K562 (cell line): ENCODE data around the gene ERF. TPM values are rescaled to one million over a fixed set of nuclear protein-coding genes. Genes with fewer than 3 reads are reported as not detected.

Source experiments
- ATAC-seq: fragments of 200-7000 bp; cut with Tn5 transposase; 3 replicates; pipeline ENCODE4 v1.9.1; 2020; ENCODE audit warnings: moderate library complexity
- BruUV-seq: library from RNA; stranded (reverse); fragments of 400-500 nt; replicated peaks from 2 replicates; lab custom pipeline; 2021; lab: Mats Ljungman, UMichigan
- CTCF ChIA-PET: fragments of 300-600 bp; formaldehyde crosslinking; extraction: SDS; loops from one replicate; lab custom pipeline; 2021; ENCODE audit warnings: low intra/inter-chr PET ratio; lab: Yijun Ruan, JAX
- POLR2A ChIA-PET: fragments of 300-600, 350-650 bp; sonication (Branson Sonifier 250); formaldehyde crosslinking; extraction: SDS; loops from one replicate; lab custom pipeline; 2021; ENCODE audit warnings: antibody characterized with exemption, inconsistent platforms; lab: Yijun Ruan, JAX
- DNase-seq, 4 experiments: peaks; one replicate each; pipeline versions ENCODE4 v3.0.0 to v3.0.0-alpha.2; 2011 to 2018; ENCODE audit warnings: low spot score in 3 of 4, mixed read lengths in 3 of 4; ENCODE audit errors: extremely low read depth in 1 of 4
- FAIRE-seq: peaks from 2 replicates; lab custom pipeline; 2011; peaks lifted over from hg19 to GRCh38; lab: Jason Lieb, UNC
- H2AFZ ChIP-seq: 2 replicates; pipeline ENCODE4 v1.6.0; 2011; ENCODE audit warnings: low read depth, low read length, control low read depth, inconsistent platforms
- H3K27ac ChIP-seq: fragments of 200-600 bp; 3 replicates; pipeline ENCODE4 v1.8.0; 2011; ENCODE audit warnings: low read depth, mild to moderate bottlenecking, control low read depth, inconsistent platforms, low read length, moderate library complexity, mixed read lengths; ENCODE audit errors: extremely low read depth
- H3K27me3 ChIP-seq, 2 experiments: fragments of 300-600 bp in 1 of 2; 2 replicates in 1 of 2; 3 replicates in 1 of 2; pipeline versions ENCODE4 v1.6.0 to v1.8.0; 2011; ENCODE audit warnings: inconsistent platforms in 2 of 2, low read length in 2 of 2, mild to moderate bottlenecking in 1 of 2, mixed read lengths in 1 of 2, moderate library complexity in 1 of 2; ENCODE audit not compliant: control insufficient read depth in 2 of 2, insufficient read depth in 2 of 2
- H3K36me3 ChIP-seq: fragments of 300-600 bp; 3 replicates; pipeline ENCODE4 v1.8.0; 2011; ENCODE audit warnings: mild to moderate bottlenecking, low read length, inconsistent platforms; ENCODE audit not compliant: control insufficient read depth, insufficient read depth
- H3K4me1 ChIP-seq, 2 experiments: fragments of 200-600 bp in 1 of 2; replicated peaks in 1 of 2; 2 replicates in 1 of 2; 3 replicates in 1 of 2; pipeline versions ENCODE4 v1.5.1 to v1.8.0; 2011; ENCODE audit warnings: inconsistent platforms in 2 of 2, low read length in 2 of 2, mild to moderate bottlenecking in 1 of 2, mixed read lengths in 1 of 2, moderate library complexity in 1 of 2; ENCODE audit not compliant: control insufficient read depth in 2 of 2, insufficient read depth in 2 of 2
- H3K4me2 ChIP-seq: 2 replicates; pipeline ENCODE4 v1.6.1; 2011; ENCODE audit warnings: low read length, control low read depth, inconsistent platforms, mixed read lengths; ENCODE audit not compliant: insufficient read depth
- H3K4me3 ChIP-seq: fragments of 200-600 bp; sonication (generic), shearing (Covaris generic); 2 replicates; pipeline ENCODE4 v1.5.1; 2016; ENCODE audit warnings: control low read depth, inconsistent platforms
- H3K79me2 ChIP-seq: fragments of 200-600 bp; 3 replicates; pipeline ENCODE4 v1.8.0; 2011; ENCODE audit warnings: low read length, inconsistent platforms; ENCODE audit not compliant: control insufficient read depth, insufficient read depth
- H3K9ac ChIP-seq, 2 experiments: 2 replicates each; pipeline versions ENCODE4 v1.6.0 to v1.6.1; 2011; ENCODE audit warnings: low read depth in 2 of 2, low read length in 2 of 2, control low read depth in 1 of 2, inconsistent platforms in 1 of 2, mild to moderate bottlenecking in 1 of 2, mixed read lengths in 1 of 2; ENCODE audit not compliant: insufficient read depth in 1 of 2
- H3K9me1 ChIP-seq: one replicate; pipeline ENCODE4 v1.6.0; 2011; ENCODE audit warnings: inconsistent platforms, mild to moderate bottlenecking, low read length, moderate library complexity; ENCODE audit not compliant: control insufficient read depth, insufficient read depth
- H3K9me3 ChIP-seq: replicated peaks from 2 replicates; pipeline ENCODE4 v1.5.1; 2011; ENCODE audit warnings: low read depth, low read length, inconsistent platforms; ENCODE audit not compliant: control insufficient read depth, insufficient read depth
- H4K20me1 ChIP-seq: replicated peaks from 2 replicates; pipeline ENCODE4 v1.6.1; 2011; ENCODE audit warnings: low read length, inconsistent platforms, mixed read lengths; ENCODE audit not compliant: control insufficient read depth, insufficient read depth
- ARID4B ChIP-seq: sonication (generic); formaldehyde crosslinking; IDR thresholded peaks from 2 replicates; pipeline ENCODE4 v1.8.0; 2022; ENCODE audit warnings: mild to moderate bottlenecking, missing genetic modification reagents
- CREM ChIP-seq: IDR thresholded peaks from 2 replicates; pipeline ENCODE4 v1.6.1; 2014; ENCODE audit warnings: antibody characterized with exemption, low read depth
- KDM5B ChIP-seq: fragments of 200-600 bp; sonication (generic); IDR thresholded peaks from 2 replicates; pipeline ENCODE4 v1.6.1; 2012; ENCODE audit warnings: low read depth, mild to moderate bottlenecking, moderate library complexity, low read length, control low read depth, inconsistent platforms; ENCODE audit not compliant: insufficient replicate concordance
- NKRF ChIP-seq: fragments of 450-650 bp; IDR thresholded peaks from 2 replicates; pipeline ENCODE4 v1.6.1; 2016; ENCODE audit warnings: borderline replicate concordance
- POLR2A ChIP-seq: fragments of 450-650 bp; conservative IDR thresholded peaks from 2 replicates; pipeline ENCODE4 v1.6.1; 2016
- SIX5 ChIP-seq, 2 experiments: IDR thresholded peaks; 2 replicates each; pipeline ENCODE4 v1.6.1; 2011; ENCODE audit warnings: low read length in 2 of 2, borderline replicate concordance in 1 of 2, low read depth in 1 of 2, mild to moderate bottlenecking in 1 of 2, moderate library complexity in 1 of 2; ENCODE audit not compliant: insufficient read depth in 1 of 2
- ZNF282 ChIP-seq: sonication (generic); formaldehyde crosslinking; IDR thresholded peaks from 2 replicates; pipeline ENCODE4 v1.8.1; 2023; ENCODE audit warnings: missing genetic modification reagents
- ZNF551 ChIP-seq: fragments of 250-450 bp; sonication (Bioruptor Pico); IDR thresholded peaks from 2 replicates; pipeline ENCODE4 v1.5.0; 2021; ENCODE audit warnings: mild to moderate bottlenecking, moderate library complexity
- ZSCAN29 ChIP-seq: fragments of 450-650 bp; IDR thresholded peaks from 2 replicates; pipeline ENCODE4 v1.6.1; 2017
- WGBS: fragments of 100-300 bp; shearing (Covaris generic); methylation state at CpG from one replicate; pipeline ENCODE4 v1.1.6; 2016; ENCODE audit warnings: low coverage, mixed read lengths; ENCODE audit not compliant: insufficient coverage; ENCODE audit errors: missing lambda C conversion rate; 5-methylcytosine and 5-hydroxymethylcytosine counted together
- in situ Hi-C: fragments of 300-500 bp; cut with MboI; formaldehyde crosslinking; loops from 4 replicates; pipeline ENCODE4 v1.15.0; 2018; ENCODE audit warnings: inconsistent platforms, mixed read lengths
- intact Hi-C: fragments of 100-400 bp; cut with micrococcal nuclease; formaldehyde crosslinking; loops from 2 replicates; pipeline ENCODE4 v1.14.2; 2022
- polyA plus RNA-seq, 8 experiments: library from polyadenylated mRNA; depleted of rRNA in 4 of 8; stranded (reverse) in 5 of 8; unstranded in 3 of 8; fragments of >200 nt; fragmentation: Nextera tagmentation in 2 of 8; fragmentation: Illumina TruSeq in 1 of 8; extraction: Ambion mirVana in 2 of 8; extraction: Trizol in 1 of 8; gene quantifications; 2 replicates each; pipeline versions ENCODE4 v1.2.1 to v1.2.3, GENCODE V29; 2011 to 2014; ENCODE audit warnings: inconsistent platforms in 1 of 8, missing spikeins in 1 of 8
- total RNA-seq, 7 experiments: library from RNA; depleted of rRNA in 6 of 7; stranded (reverse); fragments of >200 nt in 6 of 7; fragmentation: Illumina TruSeq in 2 of 7; extraction: Trizol in 2 of 7; gene quantifications; 2 replicates each; pipeline versions ENCODE4 v1.2.1 to v1.2.3, GENCODE V29; 2011 to 2021; ENCODE audit warnings: low replicate concordance in 1 of 7
- TF ChIP-seq, protein P1 (sequence below): fragments of 250-450 bp; sonication (Bioruptor Pico); IDR thresholded peaks from 2 replicates; pipeline ENCODE4 v1.4.0; 2020; ENCODE audit warnings: borderline replicate concordance

The ERF gene
- total and polyA plus RNA-seq, 9 of the 15 experiments (the other 6 are each of a cell fraction or from before 2014, with no cell fraction given): 0.03 to 75.4 (median 27.0) TPM

DNA sequence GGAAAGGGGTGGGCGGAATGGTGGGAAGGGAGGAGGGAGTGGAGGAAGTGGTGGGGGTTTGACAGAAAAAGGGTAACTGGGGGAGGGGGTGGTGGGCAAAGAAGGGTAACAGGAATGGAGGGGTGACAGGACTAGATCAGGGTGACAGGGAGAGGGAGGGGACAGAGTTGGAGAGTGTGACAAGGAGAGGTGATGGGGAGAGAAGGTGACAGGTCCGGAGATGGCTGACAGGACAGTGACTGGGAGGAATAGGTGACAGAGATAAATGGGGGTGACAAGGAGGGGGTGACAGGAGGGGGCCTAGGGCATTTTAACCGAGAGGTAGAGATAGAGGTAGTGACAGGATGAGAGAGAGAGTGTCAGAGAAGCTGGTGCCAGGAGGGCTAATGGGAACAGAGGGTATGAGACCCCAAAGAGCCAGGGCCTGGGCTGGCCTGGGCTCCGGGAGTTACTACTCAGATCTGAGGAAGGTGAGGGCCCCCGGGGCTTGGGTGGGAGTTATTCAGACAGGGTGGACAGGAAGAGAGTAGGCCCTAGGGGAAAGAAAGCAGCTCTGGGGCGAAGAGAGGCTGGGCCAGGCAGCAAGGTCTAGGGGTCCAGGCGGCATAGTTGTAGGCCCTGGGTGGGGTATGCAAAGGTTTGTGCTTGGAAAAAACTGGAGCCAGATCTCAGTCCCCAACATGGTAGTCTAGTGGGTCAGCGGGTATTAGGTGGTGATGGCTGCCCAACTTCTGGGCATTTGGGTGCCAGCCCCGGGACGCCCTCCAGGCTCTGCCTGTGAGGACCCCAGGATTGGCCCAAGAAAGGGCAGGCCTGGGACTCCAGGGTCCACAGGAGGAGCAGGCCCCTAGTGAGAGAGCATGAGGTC lies 14.8 kb upstream of the ERF start (continued):
- TF ChIP-seq KDM5B (no peak), ZNF282 (CRISPR knock-in tag) (no peak), POLR2A (no peak), ZNF551 (CRISPR knock-in tag) (no peak)
- TF ChIP-seq, all 486 proteins: peak for 51

GRCh38 chr19:42268704-42269477 lies 14.0 kb upstream of the ERF start, which contains the start of gene CIC:
Gene CIC (plus strand): TSS chr19:42269252. CDS start chr19:42271784, 2,532 bp downstream.
- H3K4me3 ChIP-seq: peak within 1 kb of the TSS; percentile 54
- ChIA-PET CTCF (no interaction called here), POLR2A (interaction anchor here (0.6 to 2.9 kb wide), 4 partner anchors 11 to 24 kb away, joined by 3 to 16 read pairs (median 4); no protein-coding TSS in a partner anchor)
- in situ Hi-C loops: no loop called here
- DNase-seq (peak; percentile 85 to 100 (median 92)), ATAC-seq (peak; percentile 92), FAIRE-seq (peak; percentile 100)
- WGBS: 0% methylated on average over 33 of the region's 52 CpGs
- TSS peak; percentile 63 for BruUV-seq
- H3K4me1 ChIP-seq: peaks cover 17 to 51% of the 10 kb centered on the region in 2 experiments
- no peaks in the 10 kb centered on the region for H3K27me3 ChIP-seq
- peak within 1 kb of the TSS; percentile 98 for H3K27ac ChIP-seq
- H3K9ac ChIP-seq: peak within 1 kb of the TSS; percentile 98 to 99
- H3K9me3 ChIP-seq: no peaks in the 10 kb centered on the region
- intact Hi-C loops: loop anchor here (2.0 kb wide), 1 partner anchor 14 kb away; the partner anchor contains the start of gene ERF
- peaks cover 24% of the 10 kb centered on the region for H3K79me2 ChIP-seq
- H3K36me3 ChIP-seq: peaks cover 29% of the 10 kb centered on the region; the same call in 2 of the 3 replicates
- H4K20me1 ChIP-seq: no peaks in the 10 kb centered on the region
- peak within 1 kb of the TSS; percentile 97 for H2AFZ ChIP-seq
- H3K4me2 ChIP-seq: peak within 1 kb of the TSS; percentile 96
- no peaks in the 10 kb centered on the region for H3K9me1 ChIP-seq
- TF ChIP-seq SIX5 (IDR thresholded peaks at IDR 0.05; ENCODE audit: borderline replicate concordance in 1 of 2, insufficient read depth in 1 of 2, low read depth in 1 of 2, low read length in 2 of 2) (peak; percentile 87 to 94), ARID4B (no peak), CREM (peak; percentile 85), ZSCAN29 (no peak), NKRF (no peak)
- TF ChIP-seq, protein P1, sequence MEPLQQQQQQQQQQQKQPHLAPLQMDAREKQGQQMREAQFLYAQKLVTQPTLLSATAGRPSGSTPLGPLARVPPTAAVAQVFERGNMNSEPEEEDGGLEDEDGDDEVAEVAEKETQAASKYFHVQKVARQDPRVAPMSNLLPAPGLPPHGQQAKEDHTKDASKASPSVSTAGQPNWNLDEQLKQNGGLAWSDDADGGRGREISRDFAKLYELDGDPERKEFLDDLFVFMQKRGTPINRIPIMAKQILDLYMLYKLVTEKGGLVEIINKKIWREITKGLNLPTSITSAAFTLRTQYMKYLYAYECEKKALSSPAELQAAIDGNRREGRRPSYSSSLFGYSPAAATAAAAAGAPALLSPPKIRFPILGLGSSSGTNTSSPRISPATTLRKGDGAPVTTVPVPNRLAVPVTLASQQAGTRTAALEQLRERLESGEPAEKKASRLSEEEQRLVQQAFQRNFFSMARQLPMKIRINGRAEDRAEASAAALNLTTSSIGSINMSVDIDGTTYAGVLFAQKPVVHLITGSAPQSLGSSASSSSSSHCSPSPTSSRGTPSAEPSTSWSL (CRISPR knock-in tag): no peak
